ENCODE data around the gene C19orf85. TPM values are rescaled to one million over a fixed set of nuclear protein-coding genes. Genes with fewer than 3 reads are reported as not detected.
A peak's percentile ranks its signal among the peaks of the same experiment; 100 is the strongest.

The C19orf85 gene
- total RNA-seq, 6 experiments from 2014 or later: not detected

DNA sequence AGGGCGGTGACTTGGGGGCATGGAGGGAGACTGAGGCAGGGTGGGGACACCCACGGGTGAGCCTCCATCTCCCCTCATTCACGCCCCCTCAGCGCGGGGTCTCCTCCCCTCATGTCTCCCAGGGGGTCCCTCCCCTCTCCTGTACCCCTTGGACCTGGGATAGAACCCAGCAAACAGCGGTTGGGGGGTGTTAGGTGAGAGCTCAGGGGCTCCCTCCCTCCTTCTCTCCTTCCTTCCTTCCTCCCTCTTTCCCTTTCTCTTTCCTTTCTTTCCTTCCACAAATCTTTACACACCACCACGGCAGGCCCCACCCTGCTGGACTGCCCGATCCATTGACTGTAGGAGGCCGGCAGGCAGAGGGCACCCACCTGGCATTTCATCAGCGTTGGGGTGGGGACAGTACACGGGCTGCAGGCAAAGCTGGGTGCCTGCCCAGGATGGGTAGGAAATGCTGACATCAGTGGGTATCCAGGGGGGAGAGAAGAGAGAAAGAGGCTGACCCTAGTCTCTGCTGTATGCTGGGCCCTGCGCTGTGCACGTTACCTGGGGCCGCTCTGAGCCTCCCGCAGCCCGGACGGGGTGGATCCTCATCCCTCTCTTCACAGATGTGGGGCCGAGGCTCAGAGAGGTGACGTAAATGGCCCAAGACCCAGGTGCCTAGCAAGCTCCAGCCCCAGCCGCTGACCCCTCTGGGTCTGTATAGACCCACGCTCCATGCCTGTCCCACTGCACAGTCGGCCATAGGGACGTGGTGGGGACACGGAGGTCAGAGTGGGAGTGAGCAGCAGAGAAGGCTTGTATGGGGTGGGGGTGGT lies 27.2 kb upstream of the C19orf85 start:
- TF ChIP-seq, protein P1, sequence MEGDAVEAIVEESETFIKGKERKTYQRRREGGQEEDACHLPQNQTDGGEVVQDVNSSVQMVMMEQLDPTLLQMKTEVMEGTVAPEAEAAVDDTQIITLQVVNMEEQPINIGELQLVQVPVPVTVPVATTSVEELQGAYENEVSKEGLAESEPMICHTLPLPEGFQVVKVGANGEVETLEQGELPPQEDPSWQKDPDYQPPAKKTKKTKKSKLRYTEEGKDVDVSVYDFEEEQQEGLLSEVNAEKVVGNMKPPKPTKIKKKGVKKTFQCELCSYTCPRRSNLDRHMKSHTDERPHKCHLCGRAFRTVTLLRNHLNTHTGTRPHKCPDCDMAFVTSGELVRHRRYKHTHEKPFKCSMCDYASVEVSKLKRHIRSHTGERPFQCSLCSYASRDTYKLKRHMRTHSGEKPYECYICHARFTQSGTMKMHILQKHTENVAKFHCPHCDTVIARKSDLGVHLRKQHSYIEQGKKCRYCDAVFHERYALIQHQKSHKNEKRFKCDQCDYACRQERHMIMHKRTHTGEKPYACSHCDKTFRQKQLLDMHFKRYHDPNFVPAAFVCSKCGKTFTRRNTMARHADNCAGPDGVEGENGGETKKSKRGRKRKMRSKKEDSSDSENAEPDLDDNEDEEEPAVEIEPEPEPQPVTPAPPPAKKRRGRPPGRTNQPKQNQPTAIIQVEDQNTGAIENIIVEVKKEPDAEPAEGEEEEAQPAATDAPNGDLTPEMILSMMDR (IDR thresholded peaks at IDR 0.05): no peak
- H3K27ac Mint-ChIP-seq: peak overlapping the region; percentile 10; the same call in 1 of the 2 replicates
- H3K4me3 Mint-ChIP-seq: 0 out of 2 replicates have a peak overlapping the region, but pooled peaks have one; percentile 2
- H3K4me1 Mint-ChIP-seq (ENCODE audit: low read depth): peaks cover 61% of the 10 kb centered on the region
- peaks cover 15% of the 10 kb centered on the region; the same call in 1 of the 2 replicates for H3K36me3 Mint-ChIP-seq (ENCODE audit: low read depth)
- peaks cover 6% of the 10 kb centered on the region for H3K27me3 Mint-ChIP-seq (ENCODE audit: insufficient read depth)
- no peaks in the 10 kb centered on the region for H3K9me3 Mint-ChIP-seq
- no peak for DNase-seq

- Mint-ChIP-seq H3K4me3 (no peak overlapping the region; the same call in 1 of the 2 replicates), H3K27ac (no peak overlapping the region), H3K9me3 (no peaks in the 10 kb centered on the region), H3K4me1 (ENCODE audit: low read depth) (peaks cover 61% of the 10 kb centered on the region), H3K27me3 (ENCODE audit: insufficient read depth) (peaks cover 3% of the 10 kb centered on the region), H3K36me3 (ENCODE audit: low read depth) (peaks cover 10% of the 10 kb centered on the region; the same call in 1 of the 2 replicates)
- TF ChIP-seq, protein P1 (IDR thresholded peaks at IDR 0.05): no peak
- DNase-seq: no peak
These were observed 26.2 kb upstream of the C19orf85 start for GRCh38 chr19:55490478-55491432.

DNA sequence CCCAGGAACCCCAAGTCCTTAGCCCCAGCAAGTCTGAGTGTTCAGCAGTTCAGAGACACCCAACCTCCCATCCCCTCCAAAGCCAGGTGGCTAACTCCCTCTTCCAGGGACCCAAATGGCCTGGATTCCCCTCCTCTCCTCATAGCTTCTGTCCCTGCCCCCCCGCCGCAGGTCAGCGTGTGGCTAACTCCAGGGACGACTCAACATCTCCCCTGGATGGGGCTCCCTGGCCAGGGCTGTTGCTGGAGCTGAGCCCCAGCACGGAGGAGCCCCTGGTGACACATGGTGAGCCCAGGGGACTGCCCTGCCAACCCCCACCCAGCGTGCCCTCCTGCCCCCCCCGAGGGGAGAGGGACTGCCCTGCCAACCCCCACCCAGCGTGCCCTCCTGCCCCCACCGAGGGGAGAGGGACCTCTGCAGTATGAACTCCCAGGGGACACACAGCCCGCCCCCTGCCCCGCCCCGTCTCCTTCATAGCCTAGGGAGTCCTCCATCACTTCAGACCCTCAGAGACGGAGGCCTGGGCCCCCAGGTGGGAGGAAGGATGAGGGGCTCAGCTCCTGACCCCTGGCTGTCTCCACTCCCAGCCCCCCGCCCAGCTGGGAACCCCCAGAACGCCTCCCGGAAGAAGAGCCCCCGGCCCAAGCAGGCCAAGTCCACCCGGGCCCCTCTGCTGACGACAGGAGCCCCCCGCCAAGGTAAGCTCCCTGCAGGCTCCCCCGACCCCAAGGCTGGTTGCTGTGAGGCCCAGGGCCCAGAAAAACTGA lies 25.3 kb upstream of the C19orf85 start:
- Mint-ChIP-seq H3K27me3 (ENCODE audit: insufficient read depth) (peaks cover 4% of the 10 kb centered on the region), H3K4me3 (no peak overlapping the region; the same call in 1 of the 2 replicates)

GRCh38 chr19:55488986-55489710 lies 24.6 kb upstream of the C19orf85 start:
- Mint-ChIP-seq H3K9me3 (no peaks in the 10 kb centered on the region), H3K4me3 (peak overlapping the region; percentile 87), H3K4me1 (ENCODE audit: low read depth) (peaks cover 50% of the 10 kb centered on the region), H3K27ac (peak overlapping the region; percentile 43; the same call in 1 of the 2 replicates), H3K36me3 (ENCODE audit: low read depth) (no peaks in the 10 kb centered on the region), H3K27me3 (ENCODE audit: insufficient read depth) (peaks cover 4% of the 10 kb centered on the region)
- TF ChIP-seq, protein P1 (IDR thresholded peaks at IDR 0.05): no peak
- no peak for DNase-seq

More for the DNA sequence above, 25.3 kb upstream of the C19orf85 start:
- Mint-ChIP-seq H3K27ac (peak overlapping the region; percentile 43), H3K9me3 (no peaks in the 10 kb centered on the region), H3K4me1 (ENCODE audit: low read depth) (peaks cover 57% of the 10 kb centered on the region), H3K36me3 (ENCODE audit: low read depth) (peaks cover 5% of the 10 kb centered on the region; the same call in 1 of the 2 replicates)
- DNase-seq: no peak
- TF ChIP-seq, protein P1 (IDR thresholded peaks at IDR 0.05): no peak
